H54 (cell line): ENCODE results near the gene C2orf80.

Source experiments
- DNase-seq: peaks from one replicate; pipeline ENCODE4 v3.0.0; 2011; ENCODE audit warnings: low spot score, mixed read lengths; ENCODE audit not compliant: insufficient read length
- FAIRE-seq: peaks from 3 replicates; lab custom pipeline; 2011; peaks lifted over from hg19 to GRCh38; lab: Jason Lieb, UNC
- POLR2A ChIP-seq: IDR thresholded peaks from 2 replicates; pipeline ENCODE4 v1.6.1; 2011; ENCODE audit warnings: low read depth, mild to moderate bottlenecking, low read length

The C2orf80 gene

DNA sequence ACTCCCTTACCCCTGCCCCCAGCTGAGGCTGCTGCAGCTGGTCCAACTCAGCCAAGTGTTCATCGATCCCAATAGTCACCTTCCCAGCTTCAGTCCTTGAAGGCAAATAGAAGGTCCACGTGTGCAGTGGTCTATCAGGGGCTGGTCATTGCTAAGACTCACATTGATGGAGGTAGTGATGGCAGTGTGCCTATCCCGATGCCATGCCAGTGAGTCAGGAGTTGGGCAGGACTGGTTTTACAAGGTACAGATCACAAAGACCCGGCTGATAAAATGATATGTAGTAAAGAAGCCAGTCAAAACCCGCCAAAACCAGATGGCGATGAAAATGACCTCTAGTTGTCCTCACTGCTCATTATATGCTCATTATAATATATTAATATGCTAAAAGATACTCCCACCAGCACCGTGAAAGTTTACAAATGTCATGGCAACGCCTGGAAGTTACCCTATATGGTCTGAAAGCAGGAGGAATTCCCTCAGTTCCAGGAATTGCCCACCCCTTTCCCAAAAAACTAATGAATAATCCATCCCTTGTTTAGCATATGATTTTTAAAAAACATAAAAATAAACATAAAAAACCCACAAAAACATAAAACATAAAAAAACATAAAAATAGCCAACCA, 2.9 kb upstream of the C2orf80 start:
- FAIRE-seq, result no peak
- no peak for DNase-seq
- TF ChIP-seq POLR2A, result no peak

GRCh38 chr2:208189069-208189809, 591 bp downstream of the C2orf80 start:
- FAIRE-seq (no peak), DNase-seq (no peak)
- TF ChIP-seq POLR2A, result no peak

DNA sequence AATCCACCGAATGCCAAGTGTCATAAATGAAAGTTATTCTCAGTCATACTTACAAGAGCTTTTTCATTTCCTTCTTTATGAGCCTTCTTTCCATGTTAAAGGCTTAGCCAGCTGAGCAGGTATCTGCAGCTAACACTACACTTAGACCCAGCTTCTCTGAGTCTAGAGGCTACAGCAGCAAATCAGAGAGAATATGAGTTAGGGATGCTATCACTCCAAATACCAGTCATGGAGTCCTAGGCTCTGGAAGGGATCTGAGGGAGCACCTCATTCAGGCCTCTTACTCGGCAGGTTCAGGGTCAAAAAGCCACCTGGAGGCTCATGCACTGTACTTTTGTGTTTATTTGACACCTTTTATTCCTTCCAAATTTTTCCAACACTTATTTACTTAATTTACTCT, 2.9 kb downstream of the C2orf80 start:
- FAIRE-seq, result no peak
- DNase-seq, result no peak
- no peak for TF ChIP-seq POLR2A

GRCh38 chr2:208186465-208186864, 3.4 kb downstream of the C2orf80 start:
- TF ChIP-seq POLR2A, result no peak
- FAIRE-seq (no peak), DNase-seq (no peak)

DNA sequence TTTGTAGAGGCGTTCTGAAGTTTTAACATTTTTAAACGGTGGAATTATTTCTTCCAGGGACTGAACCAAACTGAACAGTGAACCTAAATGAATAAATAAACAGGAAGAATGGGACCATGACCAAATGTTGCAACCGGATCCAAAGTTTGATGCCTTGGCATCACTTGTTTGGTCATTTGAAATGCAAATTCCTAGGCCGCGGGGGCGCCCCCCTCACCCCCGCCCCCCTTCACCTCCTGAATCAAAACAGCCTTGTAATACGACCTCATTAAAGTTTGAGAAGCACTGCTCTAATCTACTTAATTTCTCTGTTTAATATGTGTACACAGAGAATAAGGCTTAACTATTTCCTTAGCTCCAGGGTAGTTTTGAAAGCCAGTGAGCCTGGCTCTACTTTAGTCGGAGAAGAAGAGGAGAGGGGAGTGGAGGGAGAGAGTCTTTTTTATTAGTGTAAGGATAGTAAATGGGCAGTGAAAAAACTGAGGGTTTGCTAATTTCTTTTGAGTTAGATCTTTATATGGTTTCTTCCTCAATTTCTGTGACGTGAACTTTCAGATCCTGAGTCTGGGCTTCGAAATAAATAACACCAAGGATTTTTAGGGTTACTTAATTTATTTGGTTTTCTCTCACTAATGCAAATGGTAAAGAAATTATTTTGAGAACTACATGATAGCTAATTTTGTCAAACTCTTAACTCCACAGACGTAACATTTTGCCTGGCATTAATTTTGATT, 5.7 kb downstream of the C2orf80 start:
- FAIRE-seq (no peak), DNase-seq (no peak)
- TF ChIP-seq POLR2A, result no peak

DNA sequence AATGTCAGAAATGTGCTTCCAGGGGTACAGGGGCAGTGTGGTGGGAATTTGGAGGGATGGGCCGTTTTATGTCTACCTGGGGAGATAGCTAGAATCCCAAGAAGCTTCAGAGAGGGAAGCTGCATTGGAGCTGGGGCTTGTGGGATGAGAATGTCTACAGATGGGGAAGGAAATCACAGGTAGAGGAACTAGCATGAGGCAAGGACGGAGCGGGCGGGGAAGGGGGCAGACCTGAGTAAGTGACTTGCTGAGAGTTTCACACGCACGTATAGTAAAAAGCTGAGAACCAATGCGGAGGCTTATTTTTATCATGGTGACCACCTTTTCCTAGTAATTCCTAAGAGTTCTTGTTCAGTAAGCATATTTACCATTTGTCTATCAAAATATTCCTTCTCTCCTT, 6.3 kb downstream of the C2orf80 start:
- FAIRE-seq (no peak), DNase-seq (no peak)
- no peak for TF ChIP-seq POLR2A

DNA sequence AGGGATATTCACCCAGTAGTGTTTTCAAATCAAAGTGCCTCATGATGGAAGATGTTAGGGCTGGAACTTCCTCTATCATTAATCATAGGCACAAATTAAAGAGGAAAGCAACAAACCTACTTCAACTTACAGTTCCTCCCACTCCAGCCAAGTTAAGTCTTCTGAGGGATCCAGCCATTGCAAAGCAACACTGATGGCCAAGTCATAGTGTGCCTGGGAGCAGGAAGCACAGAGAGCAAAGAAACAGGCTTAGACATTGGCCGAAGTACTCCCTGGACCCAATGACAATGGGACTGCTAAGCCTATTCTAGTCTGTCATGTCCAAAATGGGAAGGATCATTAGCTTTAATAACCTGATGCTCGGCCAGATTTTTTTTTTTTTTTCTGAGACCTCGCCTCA, 7.0 kb downstream of the C2orf80 start:
- no peak for FAIRE-seq
- no peak for TF ChIP-seq POLR2A
- DNase-seq, result no peak

DNA sequence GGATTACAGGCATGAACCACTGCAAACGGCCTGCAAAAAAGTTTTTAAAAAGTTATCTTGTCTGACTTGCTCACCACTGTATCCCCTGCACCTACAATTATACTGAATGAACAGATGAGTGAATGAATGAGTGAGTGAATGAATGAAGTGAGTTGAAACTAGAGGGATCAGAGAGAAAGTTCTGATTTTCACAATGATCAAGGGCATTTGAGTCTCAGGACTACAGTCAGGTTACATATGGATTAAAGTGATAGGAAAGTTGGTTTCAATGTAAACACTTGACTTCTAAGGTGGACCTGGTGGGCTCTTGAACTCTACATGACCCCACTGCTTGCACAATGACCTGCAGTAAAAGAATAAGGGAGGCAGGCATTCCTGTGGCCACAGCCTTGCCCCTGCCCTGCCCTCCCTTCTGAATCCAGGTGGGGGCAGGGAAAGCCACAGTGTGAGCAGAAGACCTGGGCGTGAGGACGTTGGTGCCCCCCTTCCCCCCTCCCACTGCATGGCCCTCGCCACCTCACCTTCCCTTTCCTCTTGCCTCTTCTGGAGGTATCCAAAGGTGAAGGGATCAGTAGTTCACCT, 10.7 kb downstream of the C2orf80 start:
- TF ChIP-seq POLR2A, result no peak
- DNase-seq (no peak), FAIRE-seq (no peak)

GRCh38 chr2:208175840-208176153, 14.0 kb downstream of the C2orf80 start:
- no peak for DNase-seq
- no peak for FAIRE-seq
- TF ChIP-seq POLR2A, result no peak

DNA sequence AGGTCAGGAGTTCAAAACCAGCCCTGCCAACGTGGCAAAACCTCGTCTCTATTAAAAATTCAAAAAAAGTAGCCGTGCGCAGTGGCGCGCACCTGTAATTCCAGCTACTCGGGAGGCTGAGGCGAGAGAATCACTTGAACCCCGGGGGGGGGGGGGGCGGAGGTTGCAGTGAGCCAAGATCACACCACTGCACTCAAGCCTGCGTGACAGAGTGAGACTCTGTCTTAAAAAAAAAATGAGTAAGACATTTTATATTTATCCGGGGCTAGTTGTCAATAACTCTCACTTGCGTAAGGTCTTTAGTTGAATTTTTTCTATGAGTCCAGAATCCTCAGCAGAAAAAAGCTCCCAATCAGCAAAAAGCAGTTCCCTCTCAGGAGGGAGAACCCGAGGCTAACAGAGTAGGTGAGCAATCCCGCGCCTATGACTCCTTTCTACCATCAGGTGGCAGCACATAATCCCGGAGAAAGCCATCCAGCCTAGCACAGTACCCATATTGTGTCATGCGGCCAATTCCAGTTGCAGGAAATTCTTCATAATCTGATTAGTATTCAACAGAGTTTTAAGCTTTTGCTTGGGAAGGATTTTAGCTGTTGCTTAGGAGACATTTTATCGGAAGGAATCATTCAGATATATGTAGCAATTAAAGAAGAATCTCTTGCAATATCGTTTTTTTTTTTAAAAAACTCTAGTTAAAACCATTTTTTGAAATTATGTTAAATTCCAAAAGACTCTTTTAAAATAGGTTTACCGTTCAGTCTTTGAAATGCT, 14.6 kb downstream of the C2orf80 start:
- FAIRE-seq (peak; percentile 89), DNase-seq (peak; percentile 65)
- no peak for TF ChIP-seq POLR2A

GRCh38 chr2:208174144-208174543, 15.7 kb downstream of the C2orf80 start:
- DNase-seq, result no peak
- no peak for TF ChIP-seq POLR2A
- FAIRE-seq, result no peak

GRCh38 chr2:208172125-208172524, 17.7 kb downstream of the C2orf80 start:
- no peak for FAIRE-seq
- no peak for DNase-seq
- no peak for TF ChIP-seq POLR2A

GRCh38 chr2:208164951-208165755, 24.7 kb downstream of the C2orf80 start:
- TF ChIP-seq POLR2A, result no peak
- no peak for FAIRE-seq
- no peak for DNase-seq
